ENCODE results near the gene GKN2. TPM values are rescaled to one million over a fixed set of nuclear protein-coding genes. Genes with fewer than 3 reads are reported as not detected.
"Not testable (repeated sequence)": the region's sequence is repeated elsewhere in the genome, so short reads cannot be mapped to it uniquely, and the experiment has no call there.

GKN2 gene
- polyA plus RNA-seq, 1 donor from 2014 or later = not detected

GRCh38 chr2:68961380-68961779 lies 8.7 kb upstream of the GKN2 start:
- no peaks in the 10 kb centered on the region for H3F3A ChIP-seq (ENCODE audit: insufficient read depth, low read length, poor library complexity, severe bottlenecking)
- TF ChIP-seq REST (IDR thresholded peaks at IDR 0.05; ENCODE audit: borderline replicate concordance) (no peak), CTCF (IDR thresholded peaks at IDR 0.05; ENCODE audit: poor library complexity, severe bottlenecking) (no peak), POLR2AphosphoS5 (IDR thresholded peaks at IDR 0.05) (no peak)
- H3K27me3 ChIP-seq (ENCODE audit: insufficient read depth, low read depth, low read length) = no peaks in the 10 kb centered on the region
- no peaks in the 10 kb centered on the region for H3K9me3 ChIP-seq (ENCODE audit: low read length)
- H3K79me2 ChIP-seq (replicated peaks; ENCODE audit: insufficient read depth, low read length) = no peaks in the 10 kb centered on the region
- no peak overlapping the region for H3K27ac ChIP-seq (ENCODE audit: low read length)
- no peak overlapping the region for H2AFZ ChIP-seq (ENCODE audit: low read depth, low read length)
- no peaks in the 10 kb centered on the region for H3K9me2 ChIP-seq (ENCODE audit: insufficient read depth, low read length)
- H3K4me3 ChIP-seq (ENCODE audit: low read length) = no peak overlapping the region
- H3K4me2 ChIP-seq (ENCODE audit: low read length) = no peak overlapping the region
- H3K9ac ChIP-seq (ENCODE audit: low read length) = no peak overlapping the region
- H4K20me1 ChIP-seq (ENCODE audit: insufficient read depth) = no peaks in the 10 kb centered on the region
- no peaks in the 10 kb centered on the region for H3K36me3 ChIP-seq (ENCODE audit: insufficient read depth, low read length)

- no peaks in the 10 kb centered on the region for H3K9me2 ChIP-seq (ENCODE audit: insufficient read depth, low read length)
- H3K27me3 ChIP-seq (ENCODE audit: insufficient read depth, low read depth, low read length) = no peaks in the 10 kb centered on the region
- H3F3A ChIP-seq (ENCODE audit: insufficient read depth, low read length, poor library complexity, severe bottlenecking) = no peaks in the 10 kb centered on the region
- TF ChIP-seq POLR2AphosphoS5 (IDR thresholded peaks at IDR 0.05) = no peak
- no peak for TF ChIP-seq SMC3 (conservative IDR thresholded peaks at IDR 0.05; ENCODE audit: poor library complexity)
- TF ChIP-seq RAD21 (conservative IDR thresholded peaks at IDR 0.05) = no peak
- TF ChIP-seq EP300 (conservative IDR thresholded peaks at IDR 0.05; ENCODE audit: poor library complexity, severe bottlenecking) = no peak
- no peak for TF ChIP-seq CTCF (IDR thresholded peaks at IDR 0.05; ENCODE audit: poor library complexity, severe bottlenecking)
- TF ChIP-seq EZH2 (IDR thresholded peaks at IDR 0.05; ENCODE audit: borderline replicate concordance, insufficient read depth, low read length, poor library complexity, severe bottlenecking) = no peak
- no peak for TF ChIP-seq MXI1 (conservative IDR thresholded peaks at IDR 0.05; ENCODE audit: poor library complexity, severe bottlenecking)
- TF ChIP-seq TAF1 (IDR thresholded peaks at IDR 0.05; ENCODE audit: low read depth) = no peak
- no peak for TF ChIP-seq REST (IDR thresholded peaks at IDR 0.05; ENCODE audit: borderline replicate concordance)
- no peak overlapping the region for H3K9ac ChIP-seq (ENCODE audit: low read length)
- H3K9me3 ChIP-seq (ENCODE audit: low read length) = no peaks in the 10 kb centered on the region
- H3K4me2 ChIP-seq (ENCODE audit: low read length) = no peak overlapping the region
- no peak overlapping the region for H3K4me3 ChIP-seq (ENCODE audit: low read length)
- H3K27ac ChIP-seq (ENCODE audit: low read length) = no peak overlapping the region
- no peaks in the 10 kb centered on the region for H4K20me1 ChIP-seq (ENCODE audit: insufficient read depth)
- H3K79me2 ChIP-seq (replicated peaks; ENCODE audit: insufficient read depth, low read length) = no peaks in the 10 kb centered on the region
- H3K36me3 ChIP-seq (ENCODE audit: insufficient read depth, low read length) = no peaks in the 10 kb centered on the region
- no peak overlapping the region for H2AFZ ChIP-seq (ENCODE audit: low read depth, low read length)
These were observed 6.3 kb upstream of the GKN2 start for GRCh38 chr2:68959001-68959400.

GRCh38 chr2:68955432-68955831 lies 2.7 kb upstream of the GKN2 start:
- H2AFZ ChIP-seq (ENCODE audit: low read depth, low read length); H3K4me3 ChIP-seq (ENCODE audit: low read length); H3K4me2 ChIP-seq (ENCODE audit: low read length); H3K9me2 ChIP-seq (ENCODE audit: insufficient read depth, low read length); H3K9me3 ChIP-seq (ENCODE audit: low read length); H3K36me3 ChIP-seq (ENCODE audit: insufficient read depth, low read length); H3K9ac ChIP-seq (ENCODE audit: low read length); H3F3A ChIP-seq (ENCODE audit: insufficient read depth, low read length, poor library complexity, severe bottlenecking); H3K27me3 ChIP-seq (ENCODE audit: insufficient read depth, low read depth, low read length); H3K79me2 ChIP-seq (replicated peaks; ENCODE audit: insufficient read depth, low read length); H4K20me1 ChIP-seq (ENCODE audit: insufficient read depth); H3K27ac ChIP-seq (ENCODE audit: low read length): not testable (repeated sequence)

Measured in neural cell (in vitro differentiated cells).